DND-41 (cell line): ENCODE measurements around the gene DOCK7.

Experiments used
- EZH2 ChIP-seq: IDR thresholded peaks from 3 replicates; pipeline ENCODE4 v1.6.1; 2012; ENCODE audit warnings: borderline replicate concordance, low read depth, mild to moderate bottlenecking, moderate library complexity, low read length, inconsistent platforms; ENCODE audit not compliant: severe bottlenecking
- TF ChIP-seq, protein P1 (sequence below): IDR thresholded peaks from 2 replicates; pipeline ENCODE4 v1.5.1; 2012; ENCODE audit warnings: borderline replicate concordance, low read length, moderate library complexity, mild to moderate bottlenecking; ENCODE audit not compliant: poor library complexity, severe bottlenecking; ENCODE audit errors: extremely low read depth

DNA sequence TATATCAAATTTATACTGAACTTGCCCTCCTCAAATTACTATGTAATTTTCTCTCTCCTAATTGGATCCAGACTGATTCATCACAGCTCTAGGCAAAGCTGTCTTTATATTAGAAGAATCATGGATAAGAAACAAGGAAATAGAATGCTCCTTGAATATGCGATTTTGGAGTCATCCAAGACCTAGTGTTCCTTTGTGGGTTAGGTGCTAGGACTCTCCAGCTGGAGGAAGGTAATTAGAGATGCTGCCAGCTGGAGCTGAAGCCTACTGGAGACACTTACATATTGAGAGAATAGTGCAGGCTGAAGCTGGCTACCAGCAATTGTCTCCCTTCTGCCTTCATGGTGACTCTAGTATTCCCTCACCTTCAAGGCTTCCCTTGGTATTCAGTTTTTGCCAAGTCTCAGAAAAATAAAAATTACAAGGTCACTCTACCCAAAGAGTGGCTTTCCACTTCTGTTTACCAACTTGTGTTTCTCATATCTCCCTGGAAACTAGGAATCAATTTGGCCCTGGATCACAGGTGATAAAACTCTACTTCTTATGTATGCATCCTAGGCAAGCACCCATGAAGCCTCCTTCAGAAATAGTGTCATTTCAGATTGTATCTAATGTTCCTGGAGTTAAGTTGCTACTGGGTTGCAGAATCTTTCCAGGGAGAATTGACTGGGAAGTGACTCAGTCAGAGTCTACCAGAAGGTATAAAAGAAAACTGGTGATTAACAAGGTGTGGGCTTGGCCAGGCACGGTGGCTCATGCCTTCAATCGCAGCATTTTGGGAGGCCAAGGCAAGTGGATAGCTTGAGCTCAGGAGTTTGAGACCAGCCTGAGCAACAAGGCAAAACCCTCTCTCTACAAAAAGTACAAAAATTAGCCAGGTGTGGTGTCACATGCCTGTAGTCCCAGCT lies 24.4 kb upstream of the DOCK7 start:
- TF ChIP-seq, protein P1, sequence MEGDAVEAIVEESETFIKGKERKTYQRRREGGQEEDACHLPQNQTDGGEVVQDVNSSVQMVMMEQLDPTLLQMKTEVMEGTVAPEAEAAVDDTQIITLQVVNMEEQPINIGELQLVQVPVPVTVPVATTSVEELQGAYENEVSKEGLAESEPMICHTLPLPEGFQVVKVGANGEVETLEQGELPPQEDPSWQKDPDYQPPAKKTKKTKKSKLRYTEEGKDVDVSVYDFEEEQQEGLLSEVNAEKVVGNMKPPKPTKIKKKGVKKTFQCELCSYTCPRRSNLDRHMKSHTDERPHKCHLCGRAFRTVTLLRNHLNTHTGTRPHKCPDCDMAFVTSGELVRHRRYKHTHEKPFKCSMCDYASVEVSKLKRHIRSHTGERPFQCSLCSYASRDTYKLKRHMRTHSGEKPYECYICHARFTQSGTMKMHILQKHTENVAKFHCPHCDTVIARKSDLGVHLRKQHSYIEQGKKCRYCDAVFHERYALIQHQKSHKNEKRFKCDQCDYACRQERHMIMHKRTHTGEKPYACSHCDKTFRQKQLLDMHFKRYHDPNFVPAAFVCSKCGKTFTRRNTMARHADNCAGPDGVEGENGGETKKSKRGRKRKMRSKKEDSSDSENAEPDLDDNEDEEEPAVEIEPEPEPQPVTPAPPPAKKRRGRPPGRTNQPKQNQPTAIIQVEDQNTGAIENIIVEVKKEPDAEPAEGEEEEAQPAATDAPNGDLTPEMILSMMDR: no peak
- no peak for TF ChIP-seq EZH2
